HG02610 (cell line): ENCODE data around the gene TMEM131L.
"Not testable (repeated sequence)": the region's sequence is repeated elsewhere in the genome, so short reads cannot be mapped to it uniquely, and the experiment has no call there.

Experiments used
- ATAC-seq: cut with Tn5 transposase; IDR thresholded peaks from one replicate; pipeline ENCODE4 v1.9.1; 2021; ENCODE audit warnings: mild to moderate bottlenecking, moderate library complexity; ENCODE audit not compliant: unreplicated experiment

The TMEM131L gene

DNA sequence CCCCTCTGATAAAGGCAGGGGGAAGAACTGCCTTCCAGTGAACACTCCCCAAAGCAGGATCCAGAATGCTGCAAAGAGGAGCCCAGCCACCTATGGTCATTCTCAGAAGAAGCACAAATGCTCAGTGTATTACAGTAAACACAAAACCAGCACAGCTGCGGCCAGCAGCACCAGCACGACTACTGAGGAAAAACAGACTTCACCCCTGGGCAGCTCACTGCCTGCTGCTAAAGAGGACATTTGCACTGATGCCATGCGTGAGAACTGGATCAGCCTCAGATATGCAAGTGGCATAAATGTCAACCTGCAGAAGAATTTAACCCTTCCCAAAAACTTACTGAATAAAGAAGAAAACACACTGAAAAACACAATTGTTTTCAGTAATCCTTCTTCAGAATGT lies 137.7 kb downstream of the TMEM131L start:
- ATAC-seq: no peak

DNA sequence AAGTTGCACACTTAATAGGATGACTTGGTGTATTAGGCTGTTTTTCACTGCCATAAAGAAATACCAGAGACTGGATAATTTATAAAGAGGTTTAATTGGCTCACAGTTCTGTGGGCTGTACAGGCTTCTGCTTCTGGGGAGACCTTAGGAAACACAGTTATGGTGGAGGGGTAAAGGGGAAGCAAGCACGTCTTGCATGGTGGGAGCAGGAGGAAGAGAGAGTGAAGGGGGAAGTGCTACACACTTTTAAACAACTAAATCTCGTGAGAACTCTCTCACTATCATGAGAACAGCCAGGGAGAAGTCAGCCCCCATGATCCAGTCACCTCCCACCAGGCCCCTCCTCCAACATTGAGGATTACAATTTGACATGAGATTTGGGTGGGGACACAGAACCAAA lies 142.9 kb downstream of the TMEM131L start:
- ATAC-seq: not testable (repeated sequence)

DNA sequence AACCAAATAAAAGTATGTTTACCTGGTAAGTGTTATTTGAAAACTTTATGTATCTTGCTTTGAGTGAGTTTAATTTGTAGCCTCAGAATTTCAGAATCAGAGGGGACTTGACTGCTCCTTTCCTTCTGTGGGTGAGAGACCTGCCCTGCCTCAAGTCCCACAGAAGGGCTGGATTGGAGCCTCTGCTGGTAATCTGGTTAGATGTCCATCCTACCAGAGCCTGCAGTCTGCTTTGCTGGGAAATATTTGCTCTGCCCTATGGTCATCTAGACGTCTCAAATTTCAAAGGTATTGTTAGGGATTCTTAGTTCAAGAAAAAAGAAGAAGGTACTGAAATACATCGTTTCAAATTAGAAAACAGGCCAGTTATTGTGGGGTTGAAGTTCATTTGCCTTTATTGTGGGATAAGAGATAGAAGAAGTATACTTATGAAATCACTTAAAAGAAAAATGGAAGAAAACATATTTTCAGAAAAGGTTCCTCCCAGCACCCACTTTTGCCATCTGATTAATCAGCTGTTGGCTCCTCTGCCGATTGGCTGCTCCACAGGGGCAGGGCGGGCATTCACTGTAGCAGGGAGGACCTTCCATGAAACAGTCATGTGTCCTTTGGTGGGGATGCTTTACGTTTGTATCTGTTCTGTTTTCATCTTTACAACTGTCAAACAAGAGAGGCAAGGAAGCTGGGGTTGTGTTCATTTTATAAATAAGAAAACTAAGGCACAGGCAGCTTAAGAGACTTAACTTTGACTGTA lies 144.6 kb downstream of the TMEM131L start:
- ATAC-seq: no peak

DNA sequence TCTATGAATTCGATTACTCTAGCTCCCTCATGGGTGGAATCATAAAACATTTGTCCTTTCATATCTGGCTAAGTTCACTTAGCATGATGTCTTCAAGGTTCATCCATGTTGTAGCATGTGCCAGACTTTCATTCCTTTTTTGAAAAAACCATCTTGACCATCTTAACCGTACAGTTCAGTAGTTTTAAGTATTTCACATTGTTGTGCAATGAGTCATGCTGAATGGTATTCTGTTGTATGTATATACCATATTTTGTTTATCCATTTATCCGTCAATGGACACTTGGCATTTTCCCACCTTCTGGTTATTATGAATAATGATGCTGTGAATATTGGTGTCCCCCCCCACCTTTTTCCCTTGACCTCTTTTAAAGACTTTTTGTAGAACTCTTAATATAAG lies 145.5 kb downstream of the TMEM131L start:
- no peak for ATAC-seq

DNA sequence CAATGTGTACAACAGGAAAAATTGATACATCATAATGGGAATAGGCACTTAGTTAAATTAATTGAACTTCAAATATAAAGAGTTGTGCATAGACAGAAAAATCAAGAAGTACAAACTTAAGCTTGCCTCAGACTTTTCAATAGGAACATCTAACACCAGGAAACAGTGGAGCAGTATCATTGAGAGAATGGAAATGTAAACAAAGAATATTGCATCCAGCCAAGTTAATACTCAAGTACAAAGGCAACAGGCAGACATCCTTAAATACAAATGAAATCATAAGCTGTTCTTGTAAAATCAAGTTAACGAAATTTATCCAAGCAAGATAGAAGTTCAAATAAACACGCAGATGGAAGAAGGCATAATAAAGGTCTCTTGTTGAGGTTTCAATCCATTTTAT lies 146.7 kb downstream of the TMEM131L start:
- ATAC-seq: no peak

DNA sequence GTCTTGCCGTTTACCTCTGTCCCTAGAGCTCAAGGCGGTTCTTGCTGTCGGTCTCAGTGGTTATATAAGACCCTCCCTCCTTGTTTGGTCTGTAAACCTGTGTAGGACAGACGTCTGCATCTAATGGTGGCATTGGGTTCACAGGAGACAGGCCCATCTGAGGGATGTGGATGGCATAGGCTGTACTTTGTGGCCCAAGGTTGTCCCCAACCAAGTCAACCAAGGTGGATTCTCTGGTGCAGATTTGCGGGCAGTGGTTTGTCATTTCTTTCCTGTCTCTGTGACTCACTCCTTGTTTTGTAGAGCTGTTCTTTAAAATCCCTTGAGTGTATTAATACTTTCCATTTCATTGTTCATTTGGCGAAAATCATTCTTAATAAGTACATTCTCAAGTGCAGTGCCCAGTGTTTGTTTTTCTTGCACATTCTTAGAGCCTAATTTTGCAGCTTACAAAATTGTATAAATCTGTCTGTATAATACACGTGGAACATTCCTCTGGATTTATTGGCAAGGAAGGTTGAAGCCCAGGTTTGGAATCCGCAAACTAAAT lies 149.9 kb downstream of the TMEM131L start:
- ATAC-seq: peak; percentile 77

DNA sequence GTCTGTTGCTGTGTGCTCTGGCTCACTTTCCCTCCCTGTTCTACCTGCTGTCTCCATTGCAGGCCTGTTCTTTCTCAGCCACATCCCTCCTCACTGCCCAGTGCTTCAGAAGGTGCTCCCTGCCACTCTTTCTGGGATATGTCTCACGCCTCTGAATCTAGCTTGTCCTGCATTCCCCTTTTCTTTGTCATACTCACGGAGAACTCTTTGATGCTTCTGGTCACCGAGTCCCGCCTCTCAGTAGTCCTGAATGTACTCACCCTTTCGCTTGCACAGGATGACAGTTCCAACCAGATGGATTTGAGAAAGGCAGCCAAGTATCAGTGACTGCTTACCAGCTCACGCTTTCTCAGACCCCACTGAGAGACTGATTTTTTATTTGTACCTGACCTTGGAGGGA lies 152.7 kb downstream of the TMEM131L start:
- ATAC-seq: no peak

DNA sequence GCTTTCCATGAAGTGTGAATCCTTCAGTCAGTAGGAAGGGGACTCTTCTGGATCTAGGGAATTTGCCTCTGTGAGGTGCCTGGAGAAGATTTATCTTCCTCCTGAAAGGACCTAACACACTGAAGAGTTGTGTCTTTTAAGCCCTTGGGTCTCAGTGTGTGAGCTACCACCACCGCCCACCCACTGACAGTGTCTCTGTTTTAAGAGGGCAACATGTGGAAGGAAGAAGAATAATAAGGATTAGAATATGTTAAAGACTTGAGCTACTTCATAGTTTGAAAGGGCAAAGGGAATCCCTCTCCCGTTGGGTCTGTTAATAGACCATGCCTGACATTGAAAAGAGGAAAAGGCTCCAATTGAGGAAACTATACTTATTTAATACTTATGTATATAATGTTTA lies 153.7 kb downstream of the TMEM131L start:
- no peak for ATAC-seq

DNA sequence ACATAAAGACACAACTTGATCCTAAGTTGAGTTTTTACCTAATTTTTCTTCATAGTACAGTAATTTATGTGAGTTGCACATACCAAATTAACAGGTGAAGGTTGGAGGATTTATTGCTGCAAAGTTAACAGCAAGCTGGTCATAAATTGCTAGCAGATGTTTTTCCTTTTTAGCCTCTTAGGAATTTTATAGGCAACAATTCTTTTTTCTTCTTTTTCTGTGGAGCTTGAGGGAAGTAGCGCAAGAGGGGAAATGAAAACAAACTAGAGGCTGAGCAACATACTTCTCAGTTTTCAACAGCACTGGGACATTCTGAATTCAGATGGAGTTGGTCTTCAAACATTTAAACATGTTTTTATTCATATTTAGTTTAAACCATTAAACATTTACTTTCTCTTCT lies 154.2 kb downstream of the TMEM131L start:
- no peak for ATAC-seq

DNA sequence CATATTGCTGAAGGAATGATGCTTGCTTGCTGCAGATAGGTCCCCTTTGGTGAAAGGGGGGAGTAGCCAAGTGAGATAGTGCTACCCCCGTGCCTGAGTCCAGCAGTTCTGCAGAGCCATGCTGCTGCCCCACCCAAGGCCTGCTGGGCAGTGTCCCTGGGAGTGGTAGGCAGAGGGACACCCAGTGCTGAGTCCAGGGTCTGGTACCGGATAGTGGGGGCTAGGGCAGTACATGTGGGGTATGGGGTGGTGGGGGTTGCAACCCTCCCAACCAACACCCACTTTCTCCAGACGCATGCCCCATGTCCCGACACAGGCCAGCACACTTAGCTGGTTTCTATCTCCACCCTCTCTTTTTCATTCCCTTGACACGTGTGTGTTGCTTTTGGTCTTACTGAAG lies 155.9 kb downstream of the TMEM131L start:
- ATAC-seq: no peak

DNA sequence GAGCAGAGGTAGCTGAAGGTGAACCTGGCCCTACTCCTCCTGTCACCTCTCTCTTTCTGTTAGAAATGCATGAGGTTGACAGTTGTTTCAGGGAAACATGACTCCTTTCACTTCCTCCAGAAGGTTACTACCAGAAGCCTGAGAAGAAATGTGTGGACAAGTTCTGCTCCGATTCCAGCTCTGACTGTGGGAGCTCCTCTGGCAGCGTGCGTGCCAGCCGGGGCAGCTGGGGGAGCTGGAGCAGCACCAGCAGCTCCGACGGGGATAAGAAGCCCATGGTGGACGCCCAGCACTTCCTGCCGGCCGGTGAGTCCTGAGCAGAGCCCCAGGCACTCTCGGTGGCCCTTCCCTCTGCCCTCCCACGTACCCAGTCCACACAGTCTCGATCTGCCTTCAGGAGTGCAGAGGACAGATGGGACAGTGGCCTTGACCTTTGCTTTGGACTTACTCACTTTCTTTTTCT lies 156.6 kb downstream of the TMEM131L start:
- no peak for ATAC-seq

DNA sequence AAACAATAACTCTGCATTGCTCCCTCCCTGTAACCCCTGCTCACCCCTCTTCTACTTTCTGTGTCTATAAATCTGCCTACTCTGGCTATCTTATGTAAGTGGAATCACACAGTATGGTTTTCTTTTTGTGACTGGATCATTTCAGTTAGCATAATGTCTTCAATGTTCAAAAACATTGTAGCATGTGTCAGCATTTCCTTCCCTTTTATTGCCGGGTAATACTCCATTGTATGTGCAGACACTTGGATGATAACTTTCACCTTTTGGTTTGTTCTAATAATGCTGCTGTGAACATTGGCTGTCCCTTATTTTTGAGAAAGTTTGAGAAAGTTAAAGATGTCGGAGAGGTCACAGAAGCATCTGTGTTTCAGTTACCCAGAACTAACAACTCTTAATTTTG lies 157.3 kb downstream of the TMEM131L start:
- ATAC-seq: no peak

DNA sequence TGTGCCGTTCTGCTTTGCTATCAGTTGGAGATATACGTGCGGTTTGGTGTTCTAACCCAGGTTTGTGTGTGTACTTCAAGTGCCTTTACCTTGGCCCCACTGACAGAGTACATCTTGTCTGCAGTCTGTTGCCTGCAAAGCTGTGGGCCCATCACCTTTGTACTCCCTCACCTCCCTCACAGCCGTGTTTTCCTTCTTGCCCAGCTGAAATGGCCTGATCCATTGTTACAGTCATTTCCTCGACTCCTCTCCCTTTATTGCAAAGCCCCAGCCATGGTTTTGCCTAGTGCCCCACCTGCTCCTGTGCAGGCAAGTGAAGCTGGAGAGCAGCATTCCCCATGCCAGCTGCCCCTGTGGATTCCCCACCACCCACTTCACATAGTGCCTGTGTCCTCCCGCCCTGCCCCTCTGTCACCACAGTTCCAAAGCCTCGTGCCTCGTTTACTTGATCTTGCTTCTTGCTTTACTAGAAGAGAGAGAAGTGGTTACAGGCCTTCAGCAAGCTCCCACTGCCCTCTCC lies 162.7 kb downstream of the TMEM131L start:
- ATAC-seq: no peak

DNA sequence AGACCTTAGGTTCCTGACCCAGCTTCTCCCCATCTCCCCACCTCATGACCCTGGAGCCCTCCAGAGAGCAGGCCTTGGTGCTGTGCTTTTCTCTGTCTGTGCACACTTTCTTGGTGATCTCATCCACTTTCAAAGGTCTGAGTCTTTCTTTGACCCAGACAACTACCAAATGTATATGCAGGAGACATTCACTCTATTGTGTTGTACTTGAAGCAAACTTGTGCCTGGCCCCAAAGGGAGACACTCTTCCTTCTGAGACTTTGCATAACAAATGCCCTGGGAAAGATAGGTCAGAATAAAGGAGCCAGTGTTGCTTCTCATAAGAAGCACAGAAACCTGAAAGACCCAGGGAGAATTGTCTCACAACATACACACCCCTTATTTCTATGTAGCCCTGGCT lies 163.6 kb downstream of the TMEM131L start:
- ATAC-seq: no peak

DNA sequence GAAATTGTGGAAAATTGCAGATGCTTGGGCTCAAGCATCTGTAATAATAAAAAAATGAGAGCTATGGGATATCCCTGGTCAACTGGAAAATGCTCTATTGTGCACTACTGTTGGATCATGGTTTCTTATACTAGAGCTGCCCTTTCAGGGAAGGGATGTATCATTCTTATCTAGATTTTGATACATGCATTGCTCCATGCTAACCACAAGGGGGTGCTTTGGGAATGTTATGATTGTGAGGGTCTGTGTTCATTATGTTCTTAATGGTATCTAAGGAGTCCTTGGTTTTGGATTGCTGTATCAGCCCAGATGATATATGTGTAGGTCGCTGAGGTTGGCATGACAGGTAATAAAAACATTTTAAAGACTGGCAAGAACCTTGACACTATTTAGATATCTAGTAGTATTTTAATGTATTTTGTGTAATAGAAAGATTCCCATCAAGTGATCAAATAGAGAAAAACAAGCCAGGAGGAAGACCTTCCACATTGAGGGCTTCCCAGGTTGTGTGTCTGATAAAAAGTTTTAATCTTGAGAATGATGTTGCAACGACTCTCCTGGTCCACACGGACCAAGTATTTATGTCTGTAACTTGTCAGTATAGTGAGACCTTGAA lies 168.7 kb downstream of the TMEM131L start:
- ATAC-seq: no peak

DNA sequence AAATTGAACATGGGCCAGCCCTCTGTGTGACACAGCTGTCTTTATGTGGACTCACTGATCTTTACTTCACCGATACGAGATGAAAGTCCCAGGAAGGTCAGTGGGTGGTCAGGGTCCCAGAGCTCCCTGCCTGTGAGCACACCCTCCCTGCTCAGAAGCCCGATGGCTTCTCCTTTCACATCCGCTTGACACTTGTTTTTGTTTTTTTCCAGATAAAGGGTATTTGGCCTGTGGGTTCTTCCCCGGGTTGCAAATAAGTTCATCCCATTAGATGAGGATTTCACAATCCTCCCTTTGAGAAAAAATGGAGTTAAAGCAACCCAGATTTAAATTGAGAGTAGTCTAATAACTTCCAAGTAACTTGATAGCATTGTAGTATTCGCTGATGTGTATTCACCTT lies 169.7 kb downstream of the TMEM131L start:
- no peak for ATAC-seq

DNA sequence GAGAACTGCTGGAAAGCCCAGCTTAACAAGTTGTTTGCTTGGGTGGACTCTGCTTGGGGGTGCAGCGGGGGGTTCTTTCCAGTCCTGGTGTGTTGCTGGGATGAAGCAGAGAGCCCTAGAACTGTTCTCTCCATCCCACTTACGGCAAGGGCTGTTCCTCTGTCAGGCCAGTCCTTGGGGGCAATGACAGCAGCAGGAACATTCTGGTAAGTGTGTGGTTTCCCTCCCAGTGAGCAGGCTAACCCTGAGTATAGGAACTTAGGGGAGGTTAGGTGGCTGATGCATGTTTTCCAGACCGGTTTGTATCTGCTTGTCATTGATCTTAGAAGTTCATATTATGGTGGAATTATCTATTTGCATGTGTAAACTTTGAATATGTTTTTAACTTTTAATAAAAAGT lies 171.0 kb downstream of the TMEM131L start:
- ATAC-seq: no peak

DNA sequence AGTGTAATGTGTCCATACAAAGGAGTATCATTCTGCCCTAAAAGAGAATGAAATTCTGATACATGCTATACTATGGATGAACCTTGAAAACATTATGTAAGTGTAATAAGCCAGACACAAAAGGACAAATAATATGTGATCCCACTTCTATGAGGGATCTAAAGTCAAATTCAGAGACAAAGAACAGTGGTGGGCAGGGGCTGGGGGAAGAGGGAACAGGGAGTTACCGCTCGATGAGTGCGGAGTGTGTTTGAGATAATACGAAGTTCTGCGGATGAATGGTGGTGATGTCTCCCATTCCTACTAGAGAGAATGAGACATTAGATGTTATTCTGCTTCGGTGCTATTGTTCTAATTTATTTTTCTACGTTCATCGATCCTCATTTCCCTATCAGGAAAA lies 171.9 kb downstream of the TMEM131L start:
- no peak for ATAC-seq

DNA sequence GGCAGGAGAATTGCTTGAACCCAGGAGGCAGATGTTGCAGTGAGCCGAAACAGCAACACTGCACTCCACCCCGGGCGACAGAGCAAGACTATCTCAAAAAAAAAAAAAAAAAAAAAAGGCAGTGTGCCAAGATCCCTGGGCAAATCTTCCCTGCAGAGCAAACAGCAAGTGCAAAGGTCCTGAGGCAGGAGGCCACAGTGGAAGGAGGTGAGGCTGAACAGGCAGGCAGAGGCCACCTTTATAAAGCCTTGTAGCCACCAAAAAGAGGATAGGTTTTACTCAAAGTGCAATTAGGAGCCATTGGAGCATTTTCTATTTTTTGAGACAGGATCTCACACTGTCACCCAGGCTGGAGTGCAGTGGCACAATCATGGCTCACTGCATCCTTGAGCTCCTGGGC lies 172.8 kb downstream of the TMEM131L start:
- no peak for ATAC-seq

DNA sequence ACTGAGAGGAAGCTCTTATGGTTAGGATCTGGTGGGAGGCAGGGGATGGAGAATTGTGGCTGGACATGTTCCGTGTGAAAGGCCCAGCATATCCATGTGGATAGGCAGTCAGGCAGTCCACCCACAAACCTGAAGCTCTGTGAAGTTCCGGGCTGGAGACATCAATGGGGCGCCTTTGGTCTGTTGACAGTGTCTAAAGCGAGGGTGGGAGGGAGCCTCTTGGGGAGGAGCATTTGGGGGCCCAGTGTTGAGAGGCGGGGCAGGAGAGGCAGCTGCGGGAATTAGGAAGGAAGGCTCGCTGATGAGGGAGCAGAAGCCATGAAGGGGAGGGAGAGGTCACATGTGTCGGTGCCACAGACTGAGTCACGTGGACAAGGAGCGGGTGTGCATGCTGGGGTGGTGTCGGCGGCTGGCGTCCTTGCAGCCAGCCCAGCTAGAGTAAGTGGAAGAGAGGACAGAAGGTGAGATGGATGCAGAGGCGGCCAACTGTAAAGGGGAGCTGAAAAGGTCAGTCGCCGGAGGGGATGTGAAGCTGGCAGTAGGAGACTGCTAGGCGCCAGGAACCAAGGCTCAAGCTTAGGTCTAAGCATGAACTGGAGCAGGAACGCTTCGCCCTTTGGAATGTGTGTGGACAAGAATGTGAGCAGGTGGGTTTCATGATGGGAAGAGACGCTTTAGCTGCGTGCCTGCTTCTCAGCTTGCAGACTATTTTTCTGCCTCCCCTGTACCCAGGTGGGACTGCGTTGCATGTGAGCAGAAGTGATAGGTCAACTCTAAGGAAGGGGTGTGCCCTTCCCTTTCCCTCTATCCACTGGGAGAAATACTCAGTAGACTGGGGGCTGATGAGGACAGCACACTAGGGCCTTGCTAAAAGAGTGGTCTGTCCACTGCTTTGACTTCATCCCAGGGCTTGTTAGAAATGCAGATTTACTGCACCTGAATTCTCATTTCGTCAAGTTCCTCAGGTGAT lies 174.0 kb downstream of the TMEM131L start:
- no peak for ATAC-seq

DNA sequence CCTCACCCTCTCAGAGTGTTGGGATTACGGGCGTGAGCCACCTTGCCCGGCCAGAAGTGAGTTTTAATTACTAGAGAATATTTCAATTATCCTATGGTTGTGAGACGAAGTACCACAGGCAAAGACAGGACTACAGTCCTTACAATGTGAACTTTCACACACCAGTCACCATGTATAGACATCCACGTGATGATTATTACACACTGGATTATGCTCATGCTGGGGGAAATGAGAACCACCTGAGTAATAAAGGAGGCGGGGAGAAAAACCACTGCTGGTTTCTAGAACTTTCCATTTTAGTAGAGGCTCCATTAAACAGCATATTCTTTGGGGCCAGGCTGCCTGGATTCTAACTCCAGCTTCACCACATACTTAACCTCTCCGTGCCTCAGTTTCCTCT lies 175.4 kb downstream of the TMEM131L start:
- ATAC-seq: no peak
